Dendritic cell treated with granulocyte-macrophage colony-stimulating factor and Interleukin-4, amounts not matched to agents 40 ng/mL and 50 ng/mL, for 4 days (primary cell): ENCODE results near the gene LRCH1.

ENCODE experiments used
- H3K27ac Mint-ChIP-seq: one replicate; pipeline ENCODE4 v1.8.0; 2022; ENCODE audit warnings: mild to moderate bottlenecking, mixed read lengths
- H3K27me3 Mint-ChIP-seq: one replicate; pipeline ENCODE4 v1.8.0; 2022; ENCODE audit warnings: mild to moderate bottlenecking, mixed read lengths
- H3K36me3 Mint-ChIP-seq: one replicate; pipeline ENCODE4 v1.8.0; 2022; ENCODE audit warnings: low read depth, mixed read lengths
- H3K4me1 Mint-ChIP-seq: one replicate; pipeline ENCODE4 v1.8.0; 2022; ENCODE audit warnings: low read depth, mixed read lengths
- H3K4me3 Mint-ChIP-seq: one replicate; pipeline ENCODE4 v1.8.0; 2022; ENCODE audit warnings: mild to moderate bottlenecking, moderate library complexity, mixed read lengths
- H3K9me3 Mint-ChIP-seq: one replicate; pipeline ENCODE4 v1.8.0; 2022; ENCODE audit warnings: mixed read lengths
- intact Hi-C: fragments of 100-400 bp; cut with micrococcal nuclease; formaldehyde crosslinking; loops from one replicate; pipeline ENCODE4 v1.15.0; 2022

Gene LRCH1

GRCh38 chr13:46717856-46718255 is 164.9 kb downstream of the LRCH1 start:
- Mint-ChIP-seq H3K27ac (no peak overlapping the region), H3K4me1 (no peaks in the 10 kb centered on the region), H3K36me3 (peaks cover 52% of the 10 kb centered on the region), H3K27me3 (no peaks in the 10 kb centered on the region), H3K9me3 (no peaks in the 10 kb centered on the region), H3K4me3 (no peak overlapping the region)
- intact Hi-C loops = no loop called here

- Mint-ChIP-seq H3K4me3 (no peak overlapping the region), H3K27ac (no peak overlapping the region), H3K4me1 (no peaks in the 10 kb centered on the region), H3K36me3 (peaks cover 63% of the 10 kb centered on the region), H3K9me3 (no peaks in the 10 kb centered on the region), H3K27me3 (no peaks in the 10 kb centered on the region)
- intact Hi-C loops = loop anchor here (1.0 to 5.0 kb wide), 2 partner anchors 169 to 228 kb away; no protein-coding TSS in a partner anchor
Observed at GRCh38 chr13:46720189-46720588, 167.2 kb downstream of the LRCH1 start.

GRCh38 chr13:46721054-46721453 is 168.1 kb downstream of the LRCH1 start:
- Mint-ChIP-seq H3K4me3 (no peak overlapping the region), H3K27ac (no peak overlapping the region), H3K9me3 (no peaks in the 10 kb centered on the region), H3K4me1 (no peaks in the 10 kb centered on the region), H3K27me3 (no peaks in the 10 kb centered on the region), H3K36me3 (peaks cover 63% of the 10 kb centered on the region)
- intact Hi-C loops = loop anchor here (5.0 kb wide), 1 partner anchor 229 kb away; no protein-coding TSS in a partner anchor

GRCh38 chr13:46726347-46726746 is 173.4 kb downstream of the LRCH1 start:
- Mint-ChIP-seq H3K4me3 (no peak overlapping the region), H3K27ac (no peak overlapping the region), H3K27me3 (no peaks in the 10 kb centered on the region), H3K9me3 (no peaks in the 10 kb centered on the region), H3K36me3 (peaks cover 99% of the 10 kb centered on the region), H3K4me1 (peaks cover 9% of the 10 kb centered on the region)
- intact Hi-C loops = no loop called here

- Mint-ChIP-seq H3K4me1 (peaks cover 9% of the 10 kb centered on the region), H3K27me3 (no peaks in the 10 kb centered on the region), H3K4me3 (no peak overlapping the region), H3K27ac (no peak overlapping the region), H3K9me3 (no peaks in the 10 kb centered on the region), H3K36me3 (peaks cover 92% of the 10 kb centered on the region)
- intact Hi-C loops = no loop called here
Observed at GRCh38 chr13:46728777-46729176, 175.8 kb downstream of the LRCH1 start.

GRCh38 chr13:46731535-46731934 is 178.6 kb downstream of the LRCH1 start:
- H3K36me3 Mint-ChIP-seq = peaks cover 71% of the 10 kb centered on the region

GRCh38 chr13:46735425-46735824 is 182.5 kb downstream of the LRCH1 start:
- H3K4me3 Mint-ChIP-seq = no peak overlapping the region
- peaks cover 43% of the 10 kb centered on the region for H3K36me3 Mint-ChIP-seq
- peaks cover 11% of the 10 kb centered on the region for H3K4me1 Mint-ChIP-seq
- H3K27me3 Mint-ChIP-seq = no peaks in the 10 kb centered on the region
- intact Hi-C loops = loop anchor here (2.0 kb wide), 1 partner anchor 47 kb away; no protein-coding TSS in a partner anchor
- no peaks in the 10 kb centered on the region for H3K9me3 Mint-ChIP-seq
- H3K27ac Mint-ChIP-seq = no peak overlapping the region

More at GRCh38 chr13:46731535-46731934, 178.6 kb downstream of the LRCH1 start:
- H3K27me3 Mint-ChIP-seq = no peaks in the 10 kb centered on the region
- no peak overlapping the region for H3K4me3 Mint-ChIP-seq
- H3K27ac Mint-ChIP-seq = no peak overlapping the region
- H3K4me1 Mint-ChIP-seq = peaks cover 17% of the 10 kb centered on the region
- intact Hi-C loops = no loop called here
- no peaks in the 10 kb centered on the region for H3K9me3 Mint-ChIP-seq

GRCh38 chr13:46736541-46737310 is 183.8 kb downstream of the LRCH1 start:
- no peak overlapping the region for H3K4me3 Mint-ChIP-seq
- H3K27me3 Mint-ChIP-seq = no peaks in the 10 kb centered on the region
- peaks cover 43% of the 10 kb centered on the region for H3K36me3 Mint-ChIP-seq
- no peaks in the 10 kb centered on the region for H3K9me3 Mint-ChIP-seq
- intact Hi-C loops = no loop called here
- H3K27ac Mint-ChIP-seq = no peak overlapping the region
- peaks cover 11% of the 10 kb centered on the region for H3K4me1 Mint-ChIP-seq

GRCh38 chr13:46738055-46738454 is 185.1 kb downstream of the LRCH1 start:
- no peak overlapping the region for H3K27ac Mint-ChIP-seq
- peaks cover 11% of the 10 kb centered on the region for H3K4me1 Mint-ChIP-seq
- no peak overlapping the region for H3K4me3 Mint-ChIP-seq
- H3K36me3 Mint-ChIP-seq = peaks cover 39% of the 10 kb centered on the region
- no peaks in the 10 kb centered on the region for H3K9me3 Mint-ChIP-seq
- intact Hi-C loops = no loop called here
- no peaks in the 10 kb centered on the region for H3K27me3 Mint-ChIP-seq

- H3K4me3 Mint-ChIP-seq = no peak overlapping the region
- no peak overlapping the region for H3K27ac Mint-ChIP-seq
- peaks cover 45% of the 10 kb centered on the region for H3K36me3 Mint-ChIP-seq
- no peaks in the 10 kb centered on the region for H3K9me3 Mint-ChIP-seq
- H3K4me1 Mint-ChIP-seq = peaks cover 11% of the 10 kb centered on the region
- intact Hi-C loops = no loop called here
- no peaks in the 10 kb centered on the region for H3K27me3 Mint-ChIP-seq
Observed at GRCh38 chr13:46738766-46739165, 185.8 kb downstream of the LRCH1 start.

GRCh38 chr13:46739447-46740098 is 186.6 kb downstream of the LRCH1 start:
- peaks cover 11% of the 10 kb centered on the region for H3K4me1 Mint-ChIP-seq
- peaks cover 52% of the 10 kb centered on the region for H3K36me3 Mint-ChIP-seq
- no peak overlapping the region for H3K27ac Mint-ChIP-seq
- no peak overlapping the region for H3K4me3 Mint-ChIP-seq
- H3K27me3 Mint-ChIP-seq = no peaks in the 10 kb centered on the region
- no peaks in the 10 kb centered on the region for H3K9me3 Mint-ChIP-seq
- intact Hi-C loops = no loop called here

GRCh38 chr13:46743191-46743590 is 190.2 kb downstream of the LRCH1 start:
- H3K36me3 Mint-ChIP-seq = peaks cover 76% of the 10 kb centered on the region
- H3K9me3 Mint-ChIP-seq = no peaks in the 10 kb centered on the region
- H3K27me3 Mint-ChIP-seq = no peaks in the 10 kb centered on the region
- intact Hi-C loops = no loop called here
- no peak overlapping the region for H3K4me3 Mint-ChIP-seq
- H3K27ac Mint-ChIP-seq = no peak overlapping the region
- H3K4me1 Mint-ChIP-seq = no peaks in the 10 kb centered on the region

- no peak overlapping the region for H3K4me3 Mint-ChIP-seq
- H3K9me3 Mint-ChIP-seq = no peaks in the 10 kb centered on the region
- intact Hi-C loops = no loop called here
- H3K27ac Mint-ChIP-seq = no peak overlapping the region
- H3K27me3 Mint-ChIP-seq = no peaks in the 10 kb centered on the region
- peaks cover 81% of the 10 kb centered on the region for H3K36me3 Mint-ChIP-seq
- H3K4me1 Mint-ChIP-seq = peaks cover 7% of the 10 kb centered on the region
Observed at GRCh38 chr13:46745062-46745461, 192.1 kb downstream of the LRCH1 start.

- Mint-ChIP-seq H3K36me3 (peaks cover 85% of the 10 kb centered on the region), H3K4me3 (no peak overlapping the region), H3K27ac (no peak overlapping the region), H3K4me1 (peaks cover 7% of the 10 kb centered on the region), H3K27me3 (peaks cover 5% of the 10 kb centered on the region), H3K9me3 (no peaks in the 10 kb centered on the region)
- intact Hi-C loops = no loop called here
Observed at GRCh38 chr13:46745706-46746105, 192.7 kb downstream of the LRCH1 start.
